ENCODE data around the gene TMOD2. TPM values are rescaled to one million over a fixed set of nuclear protein-coding genes. Genes with fewer than 3 reads are reported as not detected.

The TMOD2 gene
- total RNA-seq, 1 experiment from 2014 or later = 3.0 TPM

GRCh38 chr15:51802593-51802992 lies 51.2 kb downstream of the TMOD2 start:
- no CpG with 5 or more reads among the region's 5 CpGs for WGBS (ENCODE audit: extremely low coverage, insufficient read length, low lambda C conversion rate)
- no peaks in the 10 kb centered on the region for H3K23me2 ChIP-seq (ENCODE audit: insufficient read length, low read depth, low read length, poor library complexity, severe bottlenecking)
- no peaks in the 10 kb centered on the region; the same call in 1 of the 2 replicates for H3K27me3 Mint-ChIP-seq (ENCODE audit: low read depth)

More at GRCh38 chr15:51802593-51802992, 51.2 kb downstream of the TMOD2 start:
- no peaks in the 10 kb centered on the region for H3K9me3 ChIP-seq (ENCODE audit: control insufficient read depth, low read depth, low read length)
- H3K4me2 ChIP-seq (ENCODE audit: insufficient read depth, insufficient read length, low read length) = no peak overlapping the region
- Mint-ChIP-seq H3K9me3 (no peaks in the 10 kb centered on the region), H3K27ac (no peak overlapping the region; a peak in 1 of 7 replicates), H3K4me3 (no peak overlapping the region), H3K4me1 (no peaks in the 10 kb centered on the region; a peak in 1 of 4 replicates), H3K36me3 (ENCODE audit: insufficient read depth in 1 of 3, low read depth in 3 of 3) (no peaks in the 10 kb centered on the region)
- no peaks in the 10 kb centered on the region for H3K79me1 ChIP-seq (ENCODE audit: insufficient read depth, low read depth, low read length, poor library complexity, severe bottlenecking)
- no peak for DNase-seq
- no peak overlapping the region for H3K4ac ChIP-seq (ENCODE audit: low read depth, low read length)
- TF ChIP-seq CTCF (conservative IDR thresholded peaks at IDR 0.05) = no peak
- H3K79me2 ChIP-seq (ENCODE audit: insufficient read depth, low read length) = no peaks in the 10 kb centered on the region
- no peak overlapping the region for H3K56ac ChIP-seq (ENCODE audit: insufficient read length, low read depth, low read length)
- H4K91ac ChIP-seq (ENCODE audit: insufficient read length, low read depth, low read length) = no peak overlapping the region
- H2BK12ac ChIP-seq (ENCODE audit: insufficient read length, low read depth, low read length) = no peak overlapping the region
- no peak overlapping the region for H2AFZ ChIP-seq (ENCODE audit: low read length)
- no peak overlapping the region for H3K14ac ChIP-seq (ENCODE audit: insufficient read depth, low read length)
- H3K18ac ChIP-seq (ENCODE audit: insufficient read length, low read depth, low read length) = no peak overlapping the region
- H2BK15ac ChIP-seq (ENCODE audit: low read depth, low read length) = no peak overlapping the region
- no peak overlapping the region for H4K8ac ChIP-seq (replicated peaks; ENCODE audit: insufficient read length, low read depth, low read length)
- H2BK5ac ChIP-seq (ENCODE audit: insufficient read length, low read length) = no peak overlapping the region
- H3K4me1 ChIP-seq (ENCODE audit: insufficient read depth, low read length) = no peaks in the 10 kb centered on the region
- H4K5ac ChIP-seq (ENCODE audit: insufficient read length, low read depth, low read length) = no peak overlapping the region
- no peak overlapping the region for H2AK5ac ChIP-seq (ENCODE audit: insufficient read length, low read length)
- H2BK20ac ChIP-seq (ENCODE audit: low read depth, low read length, poor library complexity, severe bottlenecking) = no peak overlapping the region
- no peak overlapping the region for H2BK120ac ChIP-seq (ENCODE audit: low read depth, low read length, poor library complexity, severe bottlenecking)
- no peak overlapping the region for H3T11ph ChIP-seq (ENCODE audit: low read length)
- H3K27ac ChIP-seq (ENCODE audit: insufficient read length, low read depth, low read length) = no peak overlapping the region
- H4K20me1 ChIP-seq (ENCODE audit: control insufficient read depth, insufficient read depth, insufficient read length) = no peaks in the 10 kb centered on the region
- H3K23ac ChIP-seq (ENCODE audit: insufficient read length, low read depth, low read length) = no peak overlapping the region
- H3K27me3 ChIP-seq (ENCODE audit: insufficient read depth, low read length) = no peaks in the 10 kb centered on the region
- H3K9ac ChIP-seq (ENCODE audit: extremely low read depth, insufficient read length, low read length) = no peak overlapping the region
